WI38 (cell line): Measurements from ENCODE around the gene PPP6R3.

Source experiments
- H3K4me3 ChIP-seq: 2 replicates; pipeline ENCODE4 v1.5.1; 2011; ENCODE audit warnings: low read depth, mild to moderate bottlenecking, control low read depth, low read length
- CTCF ChIP-seq: IDR thresholded peaks from 2 replicates; pipeline ENCODE4 v1.5.1; 2012; ENCODE audit warnings: low read depth, mild to moderate bottlenecking, control low read depth, low read length

The PPP6R3 gene

DNA sequence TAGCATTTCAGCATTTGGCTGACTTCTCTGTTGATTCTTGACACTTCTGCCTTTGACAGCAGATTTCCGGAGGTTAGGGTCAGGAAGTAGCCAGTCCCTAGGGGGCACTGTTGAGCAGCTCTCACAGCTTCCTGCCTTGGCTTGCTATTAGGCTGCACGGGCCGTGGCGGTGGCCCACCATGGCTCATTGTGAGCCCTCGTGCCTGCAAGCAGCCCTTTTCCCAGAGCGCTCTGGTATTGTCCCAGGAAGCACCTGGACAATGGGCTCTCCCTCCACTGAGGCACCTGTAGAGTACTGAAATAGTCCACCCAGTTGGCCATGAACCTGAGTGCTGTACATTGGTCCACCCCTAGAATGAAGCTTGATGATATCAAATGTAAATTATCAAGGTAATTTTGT is 123.5 kb downstream of the PPP6R3 start:
- TF ChIP-seq CTCF: peak; percentile 53

DNA sequence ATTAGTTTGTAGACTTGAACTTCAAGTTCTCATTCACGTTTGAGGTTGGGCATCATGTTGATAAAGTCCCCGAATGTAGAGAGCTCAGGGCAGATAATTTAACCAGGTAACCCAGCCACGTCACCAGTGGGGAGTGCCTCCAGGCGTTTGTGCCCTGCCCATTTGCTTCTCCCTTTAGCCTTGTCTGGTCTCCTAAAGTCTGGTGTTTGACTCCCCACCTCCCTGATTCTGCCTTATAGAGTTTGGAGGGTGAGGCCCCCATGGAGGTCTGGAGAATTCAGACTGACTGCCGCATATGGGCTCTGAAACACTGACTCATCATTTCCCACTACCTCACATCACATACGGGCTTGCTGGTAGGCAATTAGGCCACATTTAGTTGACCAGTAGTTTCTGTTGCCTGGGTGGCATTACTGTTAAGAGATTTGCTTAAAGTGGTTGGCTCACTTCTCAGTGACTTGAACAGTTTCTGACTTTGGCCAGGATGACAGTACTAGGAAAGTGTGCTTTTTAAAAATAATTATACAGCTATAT is 124.5 kb downstream of the PPP6R3 start:
- no peak overlapping the region for H3K4me3 ChIP-seq
- no peak for TF ChIP-seq CTCF

More for the DNA sequence above, 123.5 kb downstream of the PPP6R3 start:
- H3K4me3 ChIP-seq: no peak overlapping the region

GRCh38 chr11:68589547-68590216 is 129.1 kb downstream of the PPP6R3 start:
- TF ChIP-seq CTCF: no peak
- H3K4me3 ChIP-seq: no peak overlapping the region

GRCh38 chr11:68591719-68592118 is 131.2 kb downstream of the PPP6R3 start:
- H3K4me3 ChIP-seq: no peak overlapping the region
- TF ChIP-seq CTCF: no peak

DNA sequence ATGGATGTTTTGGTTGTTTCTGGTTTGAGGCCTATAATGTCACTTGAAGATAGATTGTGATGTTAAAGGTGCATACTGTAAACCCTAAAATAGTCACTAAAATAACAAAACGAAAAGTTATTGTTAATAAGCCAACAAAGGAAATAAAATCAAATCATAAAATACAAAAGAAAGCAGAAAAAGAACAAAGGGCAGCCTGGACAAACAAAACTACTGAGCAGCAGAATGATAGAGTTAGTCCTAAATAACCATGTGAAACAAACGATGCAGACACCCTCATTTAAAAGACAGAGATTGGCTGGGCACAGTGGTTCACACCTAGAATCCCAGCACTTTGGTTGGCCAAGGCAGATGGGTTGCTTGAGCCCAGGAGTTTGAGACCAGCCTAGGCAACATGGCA is 132.9 kb downstream of the PPP6R3 start:
- no peak overlapping the region for H3K4me3 ChIP-seq
- no peak for TF ChIP-seq CTCF

- H3K4me3 ChIP-seq: no peak overlapping the region
- TF ChIP-seq CTCF: no peak
Measured at GRCh38 chr11:68594123-68594522, 133.6 kb downstream of the PPP6R3 start.

DNA sequence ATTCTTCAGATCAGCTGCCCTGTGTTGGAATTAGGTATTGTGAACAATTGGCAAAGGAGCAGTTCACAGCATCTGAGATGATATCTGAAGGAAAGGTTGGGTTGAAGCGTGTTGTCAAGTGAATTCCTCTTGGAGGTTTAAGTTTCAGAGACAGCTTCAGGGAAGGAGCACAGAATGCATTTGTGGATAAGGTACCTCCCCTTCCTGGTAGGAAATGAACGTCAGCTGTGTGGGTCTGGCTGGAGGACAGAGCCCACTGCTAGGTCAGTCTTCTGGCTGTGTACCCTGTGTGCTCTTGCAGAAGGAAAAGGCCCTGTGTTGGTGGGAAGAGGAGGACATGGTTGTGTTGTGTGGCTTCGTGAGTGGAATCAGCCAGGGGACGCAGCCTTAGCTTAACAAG is 135.7 kb downstream of the PPP6R3 start:
- TF ChIP-seq CTCF: no peak
- no peak overlapping the region for H3K4me3 ChIP-seq
